ENCODE results near the gene MKI67. TPM values are rescaled to one million over a fixed set of nuclear protein-coding genes. Genes with fewer than 3 reads are reported as not detected.

Gene MKI67
- polyA plus RNA-seq, 1 donor from 2014 or later: 0.16 TPM

- Histone ChIP-seq H3F3A (ENCODE audit: insufficient read depth, low read length, poor library complexity, severe bottlenecking) (no peaks in the 10 kb centered on the region), H3K9me2 (ENCODE audit: insufficient read depth, low read length) (no peaks in the 10 kb centered on the region), H3K9me3 (ENCODE audit: low read length) (no peaks in the 10 kb centered on the region), H3K27ac (ENCODE audit: low read length) (no peak overlapping the region), H3K27me3 (ENCODE audit: insufficient read depth, low read depth, low read length) (no peaks in the 10 kb centered on the region), H3K4me3 (ENCODE audit: low read length) (no peak overlapping the region), H3K9ac (ENCODE audit: low read length) (no peak overlapping the region), H3K4me2 (ENCODE audit: low read length) (no peak overlapping the region), H4K20me1 (ENCODE audit: insufficient read depth) (no peaks in the 10 kb centered on the region), H3K36me3 (ENCODE audit: insufficient read depth, low read length) (no peaks in the 10 kb centered on the region), H2AFZ (ENCODE audit: low read depth, low read length) (no peak overlapping the region), H3K79me2 (replicated peaks; ENCODE audit: insufficient read depth, low read length) (no peaks in the 10 kb centered on the region)
- TF ChIP-seq EP300 (conservative IDR thresholded peaks at IDR 0.05; ENCODE audit: poor library complexity, severe bottlenecking): no peak
Observed at GRCh38 chr10:128080641-128081040, 45.6 kb downstream of the MKI67 start.

GRCh38 chr10:128080231-128080630, 46.0 kb downstream of the MKI67 start:
- H3K4me3 ChIP-seq (ENCODE audit: low read length): no peak overlapping the region
- H3K36me3 ChIP-seq (ENCODE audit: insufficient read depth, low read length): no peaks in the 10 kb centered on the region
- no peak overlapping the region for H2AFZ ChIP-seq (ENCODE audit: low read depth, low read length)
- H3K4me2 ChIP-seq (ENCODE audit: low read length): no peak overlapping the region
- no peaks in the 10 kb centered on the region for H3K9me3 ChIP-seq (ENCODE audit: low read length)
- no peaks in the 10 kb centered on the region for H3K27me3 ChIP-seq (ENCODE audit: insufficient read depth, low read depth, low read length)
- no peak overlapping the region for H3K9ac ChIP-seq (ENCODE audit: low read length)
- H3K79me2 ChIP-seq (replicated peaks; ENCODE audit: insufficient read depth, low read length): no peaks in the 10 kb centered on the region
- no peak overlapping the region for H3K27ac ChIP-seq (ENCODE audit: low read length)
- no peaks in the 10 kb centered on the region for H3K9me2 ChIP-seq (ENCODE audit: insufficient read depth, low read length)
- no peaks in the 10 kb centered on the region for H4K20me1 ChIP-seq (ENCODE audit: insufficient read depth)
- TF ChIP-seq EZH2 (IDR thresholded peaks at IDR 0.05; ENCODE audit: borderline replicate concordance, insufficient read depth, low read length, poor library complexity, severe bottlenecking) (no peak), RAD21 (conservative IDR thresholded peaks at IDR 0.05) (no peak), TAF1 (IDR thresholded peaks at IDR 0.05; ENCODE audit: low read depth) (no peak), POLR2AphosphoS5 (IDR thresholded peaks at IDR 0.05) (no peak), MXI1 (conservative IDR thresholded peaks at IDR 0.05; ENCODE audit: poor library complexity, severe bottlenecking) (no peak), SMC3 (conservative IDR thresholded peaks at IDR 0.05; ENCODE audit: poor library complexity) (no peak), EP300 (conservative IDR thresholded peaks at IDR 0.05; ENCODE audit: poor library complexity, severe bottlenecking) (no peak)
- TF ChIP-seq, protein P1, sequence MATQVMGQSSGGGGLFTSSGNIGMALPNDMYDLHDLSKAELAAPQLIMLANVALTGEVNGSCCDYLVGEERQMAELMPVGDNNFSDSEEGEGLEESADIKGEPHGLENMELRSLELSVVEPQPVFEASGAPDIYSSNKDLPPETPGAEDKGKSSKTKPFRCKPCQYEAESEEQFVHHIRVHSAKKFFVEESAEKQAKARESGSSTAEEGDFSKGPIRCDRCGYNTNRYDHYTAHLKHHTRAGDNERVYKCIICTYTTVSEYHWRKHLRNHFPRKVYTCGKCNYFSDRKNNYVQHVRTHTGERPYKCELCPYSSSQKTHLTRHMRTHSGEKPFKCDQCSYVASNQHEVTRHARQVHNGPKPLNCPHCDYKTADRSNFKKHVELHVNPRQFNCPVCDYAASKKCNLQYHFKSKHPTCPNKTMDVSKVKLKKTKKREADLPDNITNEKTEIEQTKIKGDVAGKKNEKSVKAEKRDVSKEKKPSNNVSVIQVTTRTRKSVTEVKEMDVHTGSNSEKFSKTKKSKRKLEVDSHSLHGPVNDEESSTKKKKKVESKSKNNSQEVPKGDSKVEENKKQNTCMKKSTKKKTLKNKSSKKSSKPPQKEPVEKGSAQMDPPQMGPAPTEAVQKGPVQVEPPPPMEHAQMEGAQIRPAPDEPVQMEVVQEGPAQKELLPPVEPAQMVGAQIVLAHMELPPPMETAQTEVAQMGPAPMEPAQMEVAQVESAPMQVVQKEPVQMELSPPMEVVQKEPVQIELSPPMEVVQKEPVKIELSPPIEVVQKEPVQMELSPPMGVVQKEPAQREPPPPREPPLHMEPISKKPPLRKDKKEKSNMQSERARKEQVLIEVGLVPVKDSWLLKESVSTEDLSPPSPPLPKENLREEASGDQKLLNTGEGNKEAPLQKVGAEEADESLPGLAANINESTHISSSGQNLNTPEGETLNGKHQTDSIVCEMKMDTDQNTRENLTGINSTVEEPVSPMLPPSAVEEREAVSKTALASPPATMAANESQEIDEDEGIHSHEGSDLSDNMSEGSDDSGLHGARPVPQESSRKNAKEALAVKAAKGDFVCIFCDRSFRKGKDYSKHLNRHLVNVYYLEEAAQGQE (IDR thresholded peaks at IDR 0.05; ENCODE audit: borderline replicate concordance): no peak
- TF ChIP-seq, protein P2, sequence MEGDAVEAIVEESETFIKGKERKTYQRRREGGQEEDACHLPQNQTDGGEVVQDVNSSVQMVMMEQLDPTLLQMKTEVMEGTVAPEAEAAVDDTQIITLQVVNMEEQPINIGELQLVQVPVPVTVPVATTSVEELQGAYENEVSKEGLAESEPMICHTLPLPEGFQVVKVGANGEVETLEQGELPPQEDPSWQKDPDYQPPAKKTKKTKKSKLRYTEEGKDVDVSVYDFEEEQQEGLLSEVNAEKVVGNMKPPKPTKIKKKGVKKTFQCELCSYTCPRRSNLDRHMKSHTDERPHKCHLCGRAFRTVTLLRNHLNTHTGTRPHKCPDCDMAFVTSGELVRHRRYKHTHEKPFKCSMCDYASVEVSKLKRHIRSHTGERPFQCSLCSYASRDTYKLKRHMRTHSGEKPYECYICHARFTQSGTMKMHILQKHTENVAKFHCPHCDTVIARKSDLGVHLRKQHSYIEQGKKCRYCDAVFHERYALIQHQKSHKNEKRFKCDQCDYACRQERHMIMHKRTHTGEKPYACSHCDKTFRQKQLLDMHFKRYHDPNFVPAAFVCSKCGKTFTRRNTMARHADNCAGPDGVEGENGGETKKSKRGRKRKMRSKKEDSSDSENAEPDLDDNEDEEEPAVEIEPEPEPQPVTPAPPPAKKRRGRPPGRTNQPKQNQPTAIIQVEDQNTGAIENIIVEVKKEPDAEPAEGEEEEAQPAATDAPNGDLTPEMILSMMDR (IDR thresholded peaks at IDR 0.05; ENCODE audit: poor library complexity, severe bottlenecking): no peak
- no peaks in the 10 kb centered on the region for H3F3A ChIP-seq (ENCODE audit: insufficient read depth, low read length, poor library complexity, severe bottlenecking)
